Measurements from ENCODE around the gene IL20RB.
"Not testable (repeated sequence)": the region's sequence is repeated elsewhere in the genome, so short reads cannot be mapped to it uniquely, and the experiment has no call there.

IL20RB gene

DNA sequence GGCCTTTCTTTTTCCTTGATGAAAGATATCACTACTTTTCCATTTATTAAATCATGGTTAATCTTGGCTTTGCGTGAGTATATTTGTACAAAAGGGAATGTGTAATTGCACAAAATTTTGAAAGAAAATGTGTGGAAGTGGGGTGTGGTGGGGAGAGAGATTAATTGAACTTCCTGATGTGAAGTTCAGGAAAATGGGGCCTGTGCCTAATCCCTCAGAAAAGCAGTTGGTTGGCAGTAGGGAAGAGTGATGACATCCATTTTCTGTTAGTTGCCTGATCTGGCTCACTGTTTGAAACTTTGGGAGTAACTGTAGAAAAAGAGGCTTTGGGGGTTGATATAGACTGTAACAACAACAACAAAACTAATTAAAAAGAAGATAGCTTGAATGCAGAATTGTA, 10.8 kb upstream of the IL20RB start:
- DNase-seq (ENCODE audit: low spot score), result no peak

DNA sequence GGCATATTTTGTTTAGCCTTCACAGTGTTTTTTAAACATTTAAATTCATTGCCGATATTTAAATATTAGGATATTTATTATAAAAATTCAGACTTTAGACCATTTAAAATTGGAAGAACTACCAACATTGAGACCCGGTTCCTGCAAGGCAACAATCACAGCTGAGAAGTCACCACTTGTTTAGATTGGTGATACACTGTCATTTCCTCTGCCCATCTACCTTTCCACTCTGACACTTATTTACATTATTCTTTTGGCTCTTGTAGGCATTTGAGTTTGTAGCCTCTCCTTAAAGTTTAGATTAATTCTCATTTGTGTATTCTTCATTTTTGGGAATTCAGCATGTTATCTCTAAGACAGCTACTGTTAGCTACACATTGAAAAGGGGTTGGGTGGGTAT, 10.3 kb upstream of the IL20RB start:
- no peak for DNase-seq (ENCODE audit: low spot score)

DNA sequence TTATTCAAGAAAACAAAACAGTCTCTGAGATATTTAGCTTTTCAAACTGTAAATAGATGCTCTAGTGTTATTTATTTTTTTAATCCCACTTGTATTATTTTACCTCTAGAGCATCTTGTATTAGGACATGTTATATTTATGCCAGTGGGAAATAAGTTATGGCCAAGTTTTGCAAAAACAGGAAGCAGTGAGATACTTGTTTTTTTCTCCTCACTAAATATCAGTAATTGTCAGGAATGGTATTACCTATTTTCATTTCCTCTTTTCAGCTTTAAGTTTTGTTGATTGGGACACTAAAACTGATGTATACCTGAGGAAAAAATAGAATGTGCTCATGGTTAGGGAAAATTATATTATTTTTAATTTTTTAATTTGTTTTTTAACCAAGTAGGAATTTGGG, 8.6 kb upstream of the IL20RB start:
- no peak for DNase-seq (ENCODE audit: low spot score)

- no peak for DNase-seq (ENCODE audit: low spot score)
These were observed 8.1 kb upstream of the IL20RB start for GRCh38 chr3:136949708-136950107.

- no peak for DNase-seq (ENCODE audit: low spot score)
These were observed 7.2 kb upstream of the IL20RB start for GRCh38 chr3:136950623-136951022.

- DNase-seq (ENCODE audit: low spot score), result no peak
These were observed 5.5 kb upstream of the IL20RB start for GRCh38 chr3:136952292-136952691.

- no peak for DNase-seq (ENCODE audit: low spot score)
These were observed 3.5 kb upstream of the IL20RB start for GRCh38 chr3:136954251-136954650.

GRCh38 chr3:136954980-136955780, 2.6 kb upstream of the IL20RB start:
- no peak for DNase-seq (ENCODE audit: low spot score)

DNA sequence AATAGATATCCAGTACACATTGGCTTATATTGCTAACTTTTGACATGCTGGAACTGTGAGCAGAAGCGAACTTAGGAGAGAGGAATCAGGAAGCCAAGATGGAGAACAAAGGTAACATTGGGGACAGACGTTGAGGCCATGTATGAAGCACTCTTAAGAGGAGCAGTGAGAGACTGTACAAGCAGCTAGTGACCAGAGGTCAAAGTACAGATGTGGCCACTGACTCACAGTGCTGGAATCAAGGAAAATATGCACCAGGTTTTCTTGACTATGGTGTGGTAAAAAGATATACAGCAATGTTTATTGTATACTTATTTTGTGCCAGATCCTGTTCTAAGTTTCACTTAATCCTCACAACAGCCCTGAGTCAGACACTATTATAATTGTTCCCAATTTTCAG, 2.0 kb upstream of the IL20RB start:
- peak; percentile 81 for DNase-seq (ENCODE audit: low spot score)

- no peak for DNase-seq (ENCODE audit: low spot score)
These were observed 812 bp upstream of the IL20RB start for GRCh38 chr3:136956971-136957370.

DNA sequence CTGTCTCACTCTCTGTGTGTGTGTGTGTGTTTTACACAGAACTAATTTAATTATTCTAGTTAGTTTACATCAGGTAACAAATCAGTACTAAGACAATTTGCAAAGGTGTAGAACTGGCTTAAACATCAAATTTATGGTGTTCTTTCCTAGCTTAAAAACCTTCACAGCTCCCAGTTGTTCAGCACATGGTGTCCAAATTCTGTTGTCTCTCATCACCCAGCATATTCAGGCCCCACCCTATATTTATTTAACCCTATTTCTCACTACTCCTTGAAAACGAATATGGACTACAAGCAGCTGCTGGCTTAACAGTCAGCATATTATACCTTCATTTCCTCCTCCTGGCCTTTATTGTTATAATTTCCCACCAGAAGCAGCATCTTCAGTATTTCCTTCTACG, 1.2 kb downstream of the IL20RB start:
- DNase-seq (ENCODE audit: low spot score), result no peak

- no peak for DNase-seq (ENCODE audit: low spot score)
These were observed 1.8 kb downstream of the IL20RB start for GRCh38 chr3:136959599-136959998.

- peak; percentile 38 for DNase-seq (ENCODE audit: low spot score)
These were observed 3.4 kb downstream of the IL20RB start for GRCh38 chr3:136960838-136961836.

- DNase-seq (ENCODE audit: low spot score), result no peak
These were observed 5.1 kb downstream of the IL20RB start for GRCh38 chr3:136962927-136963326.

GRCh38 chr3:136969539-136969938, 11.8 kb downstream of the IL20RB start:
- not testable (repeated sequence) for DNase-seq (ENCODE audit: low spot score)

GRCh38 chr3:136973352-136973751, 15.6 kb downstream of the IL20RB start:
- DNase-seq (ENCODE audit: low spot score), result no peak

GRCh38 chr3:136974670-136975069, 16.9 kb downstream of the IL20RB start:
- no peak for DNase-seq (ENCODE audit: low spot score)

DNA sequence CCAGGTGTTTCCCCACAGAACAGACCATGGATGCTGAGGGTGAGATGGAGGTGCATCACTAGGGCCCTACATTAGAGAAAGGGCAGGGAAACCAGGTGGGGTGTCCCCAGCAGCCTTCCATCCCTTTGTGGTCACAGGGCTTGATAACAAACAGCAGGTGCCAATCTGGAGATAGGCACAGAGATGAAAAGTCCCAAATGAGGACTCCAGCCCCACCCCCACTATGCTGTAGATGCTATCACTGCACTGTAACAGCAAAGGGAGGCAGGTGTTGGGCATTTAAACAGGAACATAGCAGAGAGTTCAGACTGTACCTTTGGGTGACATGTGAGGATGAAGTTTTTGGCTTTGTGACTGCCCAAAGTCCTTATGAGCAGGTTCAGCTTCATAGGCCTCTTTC, 21.4 kb downstream of the IL20RB start:
- no peak for DNase-seq (ENCODE audit: low spot score)

GRCh38 chr3:136979684-136980083, 21.9 kb downstream of the IL20RB start:
- DNase-seq (ENCODE audit: low spot score), result peak; percentile 30

DNA sequence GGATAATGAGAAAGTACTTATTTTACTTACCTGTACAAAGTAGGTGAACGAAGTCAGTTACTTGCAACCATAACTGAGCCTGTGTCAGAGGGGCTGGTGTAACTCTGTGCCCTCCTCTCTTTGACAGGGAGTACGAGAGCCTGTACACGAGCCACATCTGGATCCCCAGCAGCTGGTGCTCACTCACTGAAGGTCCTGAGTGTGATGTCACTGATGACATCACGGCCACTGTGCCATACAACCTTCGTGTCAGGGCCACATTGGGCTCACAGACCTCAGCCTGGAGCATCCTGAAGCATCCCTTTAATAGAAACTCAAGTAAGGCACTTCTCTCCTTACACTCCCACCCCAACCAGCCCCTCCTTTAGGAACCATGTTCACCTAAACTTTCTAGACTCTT, 24.2 kb downstream of the IL20RB start:
- no peak for DNase-seq (ENCODE audit: low spot score)

GRCh38 chr3:136982520-136983138, 24.8 kb downstream of the IL20RB start:
- no peak for DNase-seq (ENCODE audit: low spot score)

DNA sequence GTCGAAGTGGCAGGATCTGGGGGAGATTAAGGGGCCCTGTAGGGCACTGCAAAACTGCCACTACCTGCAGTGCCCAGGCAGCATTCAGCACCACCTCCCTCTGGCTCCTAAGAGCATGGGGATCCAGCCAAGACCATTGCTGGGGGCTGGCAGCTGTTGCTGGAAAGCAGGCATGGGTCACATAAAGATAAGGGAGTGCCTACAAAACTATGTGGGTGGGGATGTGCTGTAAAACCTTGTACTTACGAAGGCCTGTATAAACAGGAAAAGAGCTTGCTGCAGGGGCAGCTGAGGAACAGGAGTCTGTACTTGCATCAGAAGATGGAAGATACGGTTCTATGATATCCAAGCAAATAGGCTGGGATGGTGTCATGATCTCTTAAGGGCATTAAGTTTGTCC, 27.1 kb downstream of the IL20RB start:
- DNase-seq (ENCODE audit: low spot score), result no peak

All from AG08395 (cell line).